Esophagus muscularis mucosa (tissue), 4 donors: ENCODE data around the gene GBA3. TPM values are rescaled to one million over a fixed set of nuclear protein-coding genes. Genes with fewer than 3 reads are reported as not detected.

Source experiments
- DNase-seq: peaks from one replicate; pipeline ENCODE4 v3.0.0-alpha.2; 2017; ENCODE audit errors: extremely low spot score
- H3K27ac ChIP-seq, 4 donors: fragments of 200-600 bp; sonication (generic); replicated peaks in 1 of 4; 1 replicate in 3 of 4; 2 replicates in 1 of 4; pipeline ENCODE4 v1.5.1; 2016 to 2019; ENCODE audit warnings: mild to moderate bottlenecking in 1 of 4
- H3K27me3 ChIP-seq, 4 donors: fragments of 200-600 bp; sonication (generic); one replicate each; pipeline versions ENCODE4 v1.5.1 to v1.6.0; 2016 to 2019
- H3K36me3 ChIP-seq, 4 donors: fragments of 200-600 bp; sonication (generic); one replicate each; pipeline ENCODE4 v1.5.1; 2016 to 2019
- H3K4me1 ChIP-seq, 4 donors: fragments of 200-600 bp; sonication (generic); one replicate each; pipeline ENCODE4 v1.5.1; 2016 to 2019
- H3K4me3 ChIP-seq, 4 donors: fragments of 200-600 bp; sonication (generic); 1 replicate in 2 of 4; 2 replicates in 2 of 4; pipeline ENCODE4 v1.5.1; 2016 to 2019; ENCODE audit warnings: mild to moderate bottlenecking in 4 of 4, moderate library complexity in 1 of 4
- H3K9me3 ChIP-seq, 4 donors: fragments of 200-600 bp; sonication (generic); 1 replicate in 3 of 4; 2 replicates in 1 of 4; pipeline ENCODE4 v1.5.1; 2016 to 2019
- CTCF ChIP-seq, 3 experiments: fragments of 200-600 bp in 2 of 3; fragments of 450-650 bp in 1 of 3; sonication (generic) in 2 of 3; IDR thresholded peaks; one replicate each; pipeline ENCODE4 v1.5.1; 2017 to 2019; ENCODE audit warnings: antibody characterized with exemption in 3 of 3, mild to moderate bottlenecking in 2 of 3, moderate library complexity in 1 of 3
- EP300 ChIP-seq: sonication (generic); formaldehyde crosslinking; IDR thresholded peaks from one replicate; pipeline ENCODE4 v1.6.1; 2017; ENCODE audit warnings: antibody characterized with exemption
- POLR2A ChIP-seq: fragments of 450-650 bp; IDR thresholded peaks from one replicate; pipeline ENCODE4 v1.6.1; 2017; ENCODE audit warnings: antibody characterized with exemption, moderate library complexity, mild to moderate bottlenecking, low read depth
- POLR2AphosphoS5 ChIP-seq, 2 donors: sonication (generic); formaldehyde crosslinking; IDR thresholded peaks; one replicate each; pipeline ENCODE4 v1.6.1; 2017; ENCODE audit warnings: antibody characterized with exemption in 2 of 2
- WGBS: methylation state at CpG from one replicate; pipeline ENCODE4 v1.1.5; 2018; 5-methylcytosine and 5-hydroxymethylcytosine counted together
- intact Hi-C: fragments of 100-400 bp; cut with DNase I; formaldehyde crosslinking; loops from one replicate; pipeline ENCODE4 v1.15.1; 2023
- total RNA-seq, 4 donors: library from RNA; depleted of rRNA; stranded (reverse); fragments of >200 nt; gene quantifications; one replicate each; pipeline versions ENCODE4 v1.1.0 to v1.2.1, GENCODE V29; 2016

The GBA3 gene
- total RNA-seq, 4 donors from 2014 or later: not detected

GRCh38 chr4:22787753-22788375, 95.1 kb downstream of the GBA3 start:
- no peak for DNase-seq
- no peak for TF ChIP-seq CTCF (IDR thresholded peaks at IDR 0.05)
- no peak for TF ChIP-seq EP300
- no peak for TF ChIP-seq POLR2A
- TF ChIP-seq POLR2AphosphoS5 (IDR thresholded peaks at IDR 0.05): no peak
- Histone ChIP-seq H3K4me1 (no peaks in the 10 kb centered on the region), H3K4me3 (no peak overlapping the region), H3K9me3 (no peaks in the 10 kb centered on the region), H3K36me3 (no peaks in the 10 kb centered on the region), H3K27me3 (no peaks in the 10 kb centered on the region), H3K27ac (no peak overlapping the region)
- intact Hi-C loops: no loop called here
- WGBS: 71% methylated on average over 6 of the region's 6 CpGs

- H3K27ac ChIP-seq: no peak overlapping the region
- no peak overlapping the region for H3K4me3 ChIP-seq
- TF ChIP-seq POLR2A (no peak), EP300 (no peak), POLR2AphosphoS5 (IDR thresholded peaks at IDR 0.05) (no peak), CTCF (IDR thresholded peaks at IDR 0.05) (no peak)
- no peaks in the 10 kb centered on the region for H3K27me3 ChIP-seq
- H3K36me3 ChIP-seq: no peaks in the 10 kb centered on the region
- no peaks in the 10 kb centered on the region for H3K9me3 ChIP-seq
- DNase-seq: no peak
- intact Hi-C loops: no loop called here
- no peaks in the 10 kb centered on the region for H3K4me1 ChIP-seq
- WGBS: 71% methylated on average over 2 of the region's 2 CpGs
Measured at GRCh38 chr4:22790631-22791030, 97.9 kb downstream of the GBA3 start.

GRCh38 chr4:22794732-22795131, 102.0 kb downstream of the GBA3 start:
- no peaks in the 10 kb centered on the region for H3K4me1 ChIP-seq
- H3K27me3 ChIP-seq: no peaks in the 10 kb centered on the region
- TF ChIP-seq POLR2AphosphoS5 (IDR thresholded peaks at IDR 0.05) (no peak), EP300 (no peak), POLR2A (no peak), CTCF (IDR thresholded peaks at IDR 0.05) (no peak)
- no peak overlapping the region for H3K27ac ChIP-seq
- H3K9me3 ChIP-seq: no peaks in the 10 kb centered on the region
- no peaks in the 10 kb centered on the region for H3K36me3 ChIP-seq
- no peak overlapping the region for H3K4me3 ChIP-seq
- no peak for DNase-seq
- intact Hi-C loops: no loop called here
- WGBS: 66% methylated on average over 5 of the region's 5 CpGs

GRCh38 chr4:22801391-22801790, 108.7 kb downstream of the GBA3 start:
- no peak for DNase-seq
- no peaks in the 10 kb centered on the region for H3K4me1 ChIP-seq
- H3K4me3 ChIP-seq: no peak overlapping the region
- no peaks in the 10 kb centered on the region for H3K36me3 ChIP-seq
- no peak for TF ChIP-seq POLR2A
- no peak for TF ChIP-seq CTCF (IDR thresholded peaks at IDR 0.05)
- no peak for TF ChIP-seq EP300
- no peak for TF ChIP-seq POLR2AphosphoS5 (IDR thresholded peaks at IDR 0.05)
- H3K27ac ChIP-seq: no peak overlapping the region
- H3K9me3 ChIP-seq: no peaks in the 10 kb centered on the region
- intact Hi-C loops: no loop called here
- no peaks in the 10 kb centered on the region for H3K27me3 ChIP-seq

- Histone ChIP-seq H3K27ac (no peak overlapping the region), H3K4me1 (no peaks in the 10 kb centered on the region), H3K4me3 (no peak overlapping the region), H3K36me3 (no peaks in the 10 kb centered on the region), H3K27me3 (no peaks in the 10 kb centered on the region), H3K9me3 (no peaks in the 10 kb centered on the region)
- DNase-seq: no peak
- 55% methylated on average over 4 of the region's 4 CpGs for WGBS
- intact Hi-C loops: no loop called here
- TF ChIP-seq CTCF (IDR thresholded peaks at IDR 0.05) (no peak), POLR2AphosphoS5 (IDR thresholded peaks at IDR 0.05) (no peak), POLR2A (no peak), EP300 (no peak)
Measured at GRCh38 chr4:22802876-22803275, 110.1 kb downstream of the GBA3 start.
